ENCODE measurements around the gene COMP.
"Not testable (repeated sequence)": the region's sequence is repeated elsewhere in the genome, so short reads cannot be mapped to it uniquely, and the experiment has no call there.

COMP gene

GRCh38 chr19:18749362-18750231 lies 41.5 kb downstream of the COMP start:
- no peak for DNase-seq (ENCODE audit: low read depth in 2 of 2)

- no peak for DNase-seq (ENCODE audit: low read depth in 2 of 2)
Observed at GRCh38 chr19:18746401-18747325, 44.4 kb downstream of the COMP start.

DNA sequence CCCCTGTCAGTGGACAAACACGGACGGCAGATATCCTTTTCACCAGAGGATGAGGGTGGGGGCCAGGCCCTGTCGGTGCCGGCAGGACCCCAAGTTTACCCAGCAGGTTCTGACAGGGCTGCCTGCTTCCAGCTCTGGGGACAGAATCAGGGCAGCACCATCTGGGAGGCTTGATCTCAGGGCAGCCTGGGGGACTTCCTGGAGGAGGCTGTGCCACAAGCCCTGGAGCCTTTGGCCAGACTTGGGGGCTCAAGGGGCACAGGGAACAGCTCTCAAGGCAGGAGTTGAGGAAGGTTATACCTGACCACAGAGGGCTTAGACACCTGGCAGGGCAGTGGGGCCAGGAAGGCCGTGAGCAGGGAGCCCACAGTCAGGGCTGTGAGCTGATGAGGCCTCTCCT lies 45.2 kb downstream of the COMP start:
- no peak for DNase-seq (ENCODE audit: low read depth in 2 of 2)

GRCh38 chr19:18745012-18745735 lies 45.9 kb downstream of the COMP start:
- no peak for DNase-seq (ENCODE audit: low read depth in 2 of 2)

GRCh38 chr19:18743784-18744418 lies 47.2 kb downstream of the COMP start:
- DNase-seq (ENCODE audit: low read depth in 2 of 2) = no peak

DNA sequence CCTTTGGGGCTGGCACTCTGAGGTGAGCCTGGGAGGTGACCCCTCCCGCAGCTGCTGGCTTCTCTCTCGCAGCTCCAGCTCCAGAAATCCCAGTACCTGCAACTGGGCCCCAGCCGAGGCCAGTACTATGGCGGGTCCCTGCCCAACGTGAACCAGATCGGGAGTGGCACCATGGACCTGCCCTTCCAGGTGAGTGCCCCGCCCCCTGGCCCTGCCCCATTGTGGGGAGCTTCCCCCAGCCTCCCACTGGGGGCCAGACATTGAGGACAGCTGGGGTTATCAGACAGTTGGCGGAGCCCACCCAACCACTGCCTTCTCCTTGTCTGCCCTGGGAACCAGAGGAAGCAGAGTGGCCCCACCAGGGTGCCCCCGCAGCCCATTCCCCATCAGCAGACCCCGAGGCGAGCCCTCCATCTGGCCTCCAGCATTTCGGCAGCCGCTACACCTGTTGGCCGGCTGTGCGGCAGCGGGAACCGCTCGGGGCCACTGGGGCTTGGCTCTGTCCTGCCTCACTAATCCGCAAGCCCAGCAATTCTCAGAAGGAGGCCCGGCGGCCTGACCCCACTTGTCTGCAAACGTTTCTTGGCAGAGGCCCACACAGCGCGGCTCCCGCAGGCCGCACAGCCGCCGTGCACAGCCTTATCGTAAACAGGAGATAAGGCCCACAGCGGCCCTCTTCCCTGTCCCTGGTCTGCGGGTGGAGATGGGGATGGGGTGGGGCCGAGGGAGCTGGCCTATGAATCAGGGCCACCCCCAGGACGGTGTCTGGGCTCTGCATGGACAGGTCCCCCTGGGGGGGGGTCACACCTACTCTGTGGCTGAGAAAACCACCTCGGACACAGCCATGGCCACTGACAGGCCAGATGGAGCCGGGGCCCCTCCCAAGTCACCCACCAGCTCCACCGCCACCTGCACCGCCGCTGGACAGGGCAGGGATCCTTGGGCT lies 48.0 kb downstream of the COMP start:
- DNase-seq (ENCODE audit: low read depth in 2 of 2) = no peak

DNA sequence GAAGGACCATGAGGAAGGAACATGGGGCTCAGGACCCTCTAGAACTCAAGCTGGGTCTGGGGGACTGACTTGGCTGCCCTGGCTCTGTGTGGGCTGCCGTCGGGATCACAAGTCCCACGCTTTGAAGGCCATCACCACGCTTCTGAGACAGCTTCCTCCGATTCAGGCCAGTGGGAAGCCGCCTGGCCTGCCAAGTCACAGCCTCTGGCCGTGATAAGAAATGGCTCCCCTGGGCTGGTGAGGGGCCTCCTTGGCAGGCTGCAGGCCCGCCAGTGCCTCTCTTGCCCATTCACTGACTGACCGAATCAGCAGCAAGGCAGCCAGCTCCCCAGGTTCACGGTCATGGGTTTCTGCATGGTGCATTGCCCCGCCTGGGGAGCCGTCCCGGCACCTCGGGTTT lies 48.8 kb downstream of the COMP start:
- DNase-seq (ENCODE audit: low read depth in 2 of 2) = no peak

GRCh38 chr19:18741124-18742121 lies 49.7 kb downstream of the COMP start:
- no peak for DNase-seq (ENCODE audit: low read depth in 2 of 2)

GRCh38 chr19:18738961-18739690 lies 52.0 kb downstream of the COMP start:
- DNase-seq (ENCODE audit: low read depth in 2 of 2) = no peak

- DNase-seq (ENCODE audit: low read depth in 2 of 2) = no peak
Observed at GRCh38 chr19:18737954-18738351, 53.2 kb downstream of the COMP start.

GRCh38 chr19:18737337-18737953 lies 53.7 kb downstream of the COMP start:
- no peak for DNase-seq (ENCODE audit: low read depth in 2 of 2)

DNA sequence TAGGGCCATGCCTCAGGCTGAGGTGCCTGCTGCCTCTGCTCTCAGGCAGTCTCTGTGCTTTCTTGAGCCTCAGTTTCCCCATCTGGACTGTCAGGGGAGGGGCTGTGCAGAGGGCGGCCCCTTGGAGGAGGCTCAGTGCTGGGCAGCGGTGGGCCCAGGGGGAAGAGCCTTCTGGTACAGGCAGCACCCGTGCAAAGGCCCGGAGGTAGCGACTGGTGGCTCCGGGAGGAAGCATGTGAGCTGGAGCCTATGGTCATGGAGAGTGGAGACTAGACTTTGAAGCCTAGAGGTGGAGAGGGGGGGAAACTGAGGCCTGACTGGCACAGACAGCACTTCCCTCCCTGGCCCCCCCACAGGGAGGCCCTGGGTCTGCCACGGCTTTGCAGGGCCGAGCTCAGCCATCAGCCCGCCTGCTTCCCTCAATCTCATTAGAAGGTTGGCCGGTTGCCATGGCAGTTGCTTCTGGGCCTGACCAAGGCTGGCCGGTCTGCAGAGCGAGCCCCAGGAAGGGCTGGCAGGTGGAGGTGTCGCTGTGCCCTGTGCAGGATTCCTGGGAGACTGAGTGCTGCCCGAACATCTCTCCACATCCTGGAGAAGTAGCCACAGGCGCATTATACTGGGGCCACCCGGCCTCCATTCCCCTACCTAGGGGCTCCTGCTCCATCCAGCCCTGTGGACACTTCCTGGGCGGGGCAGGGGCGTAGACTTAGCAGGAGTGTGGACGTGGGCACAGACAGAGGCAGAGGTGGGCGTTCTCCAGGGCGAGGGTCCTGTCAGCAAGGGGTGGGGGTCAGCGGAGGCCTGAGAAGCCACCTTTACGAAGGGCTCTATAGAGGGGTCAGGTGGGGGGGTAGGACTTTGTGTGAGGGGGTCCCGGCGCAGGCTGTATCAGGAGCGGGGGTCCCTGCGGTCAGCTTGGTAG lies 54.4 kb downstream of the COMP start:
- no peak for DNase-seq (ENCODE audit: low read depth in 2 of 2)

- no peak for DNase-seq (ENCODE audit: low read depth in 2 of 2)
Observed at GRCh38 chr19:18735752-18736151, 55.4 kb downstream of the COMP start.

DNA sequence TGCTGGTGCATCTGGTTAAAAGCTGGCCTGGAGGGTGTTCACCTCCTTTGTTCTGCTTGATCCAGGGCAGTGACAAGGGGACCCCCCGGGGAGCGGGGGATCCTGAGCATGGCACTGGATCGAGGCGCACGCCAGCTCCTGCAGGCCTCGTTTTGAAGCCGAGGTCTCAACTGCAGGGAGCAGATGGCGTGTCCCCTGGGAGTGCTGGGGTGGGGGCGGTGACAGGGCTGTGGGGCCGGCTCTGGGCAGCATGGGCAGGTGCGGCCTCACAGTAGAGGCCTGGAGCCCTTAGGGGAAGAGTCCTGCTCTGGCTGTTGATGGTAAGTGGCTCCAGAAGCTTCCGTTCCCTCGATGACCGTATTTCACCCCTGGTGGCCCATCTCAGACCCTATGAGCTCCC lies 55.8 kb downstream of the COMP start:
- DNase-seq (ENCODE audit: low read depth in 2 of 2) = no peak

- not testable (repeated sequence) for DNase-seq (ENCODE audit: low read depth in 2 of 2)
Observed at GRCh38 chr19:18733762-18734332, 57.3 kb downstream of the COMP start.

GRCh38 chr19:18733196-18733647 lies 57.9 kb downstream of the COMP start:
- DNase-seq (ENCODE audit: low read depth in 2 of 2) = no peak
